OCI-M1 (cell line): ENCODE results near the gene CIRBP.
A peak's percentile ranks its signal among the peaks of the same experiment; 100 is the strongest.

ENCODE experiments used
- DNase-seq: peaks from one replicate; lab custom pipeline; 2025; lab: John Stamatoyannopoulos, UW

Gene CIRBP

DNA sequence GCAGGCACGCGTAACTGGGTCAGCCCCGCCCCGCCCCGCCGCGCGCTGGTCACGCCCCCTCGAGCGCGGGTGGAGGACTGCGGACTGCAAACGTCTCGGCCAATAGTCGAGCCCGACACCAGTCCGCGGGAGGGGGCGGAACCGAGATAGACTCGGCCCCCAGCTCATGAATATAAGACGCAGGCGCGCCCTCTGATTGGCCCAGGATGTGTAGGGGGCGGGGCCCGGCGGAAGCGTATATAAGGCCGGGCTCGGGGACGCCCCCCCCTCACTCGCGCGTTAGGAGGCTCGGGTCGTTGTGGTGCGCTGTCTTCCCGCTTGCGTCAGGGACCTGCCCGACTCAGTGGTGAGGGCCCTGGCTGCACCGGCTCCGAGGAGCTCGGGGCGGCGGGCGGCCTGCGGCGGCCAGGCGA lies at the start of gene CIRBP:
TSS of gene CIRBP (plus strand) at position 268 of the 413 bp plus-strand sequence. CDS start 1,602 bp downstream, outside the sequence.
- peak; percentile 97 for DNase-seq

DNA sequence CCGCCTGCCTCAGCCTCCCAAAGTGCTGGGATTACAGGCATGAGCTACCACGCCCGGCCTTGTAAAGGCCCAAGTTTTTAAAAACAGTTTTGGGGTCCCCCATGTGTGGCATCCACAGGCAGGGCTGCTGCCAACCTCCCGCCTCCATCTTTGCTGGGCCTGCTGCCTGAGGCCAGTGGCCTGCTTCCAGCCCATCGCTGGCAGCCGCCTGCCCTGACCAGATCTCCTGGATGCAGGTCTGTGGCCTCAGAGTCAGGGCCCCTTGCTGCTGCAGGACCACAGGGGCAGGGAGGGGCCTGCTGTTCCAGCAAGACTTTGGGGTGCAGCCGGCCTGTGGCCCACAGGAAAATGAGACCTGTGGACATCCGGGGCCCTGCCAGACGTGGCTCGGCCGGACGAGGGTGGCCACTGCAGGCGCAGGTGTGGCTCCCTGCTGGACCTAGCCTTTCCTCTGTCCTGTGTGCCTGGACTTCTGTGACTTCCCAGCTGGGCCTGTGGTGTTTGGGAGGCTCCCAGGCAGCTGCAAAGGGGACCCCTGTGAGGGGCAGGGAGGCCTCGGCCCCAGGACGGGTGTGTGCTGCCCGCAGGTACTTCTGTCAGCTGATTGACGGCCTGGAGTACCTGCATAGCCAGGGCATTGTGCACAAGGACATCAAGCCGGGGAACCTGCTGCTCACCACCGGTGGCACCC lies 49.2 kb upstream of the CIRBP start:
- DNase-seq = no peak

GRCh38 chr19:1220477-1220930 lies 48.6 kb upstream of the CIRBP start:
- DNase-seq = no peak

DNA sequence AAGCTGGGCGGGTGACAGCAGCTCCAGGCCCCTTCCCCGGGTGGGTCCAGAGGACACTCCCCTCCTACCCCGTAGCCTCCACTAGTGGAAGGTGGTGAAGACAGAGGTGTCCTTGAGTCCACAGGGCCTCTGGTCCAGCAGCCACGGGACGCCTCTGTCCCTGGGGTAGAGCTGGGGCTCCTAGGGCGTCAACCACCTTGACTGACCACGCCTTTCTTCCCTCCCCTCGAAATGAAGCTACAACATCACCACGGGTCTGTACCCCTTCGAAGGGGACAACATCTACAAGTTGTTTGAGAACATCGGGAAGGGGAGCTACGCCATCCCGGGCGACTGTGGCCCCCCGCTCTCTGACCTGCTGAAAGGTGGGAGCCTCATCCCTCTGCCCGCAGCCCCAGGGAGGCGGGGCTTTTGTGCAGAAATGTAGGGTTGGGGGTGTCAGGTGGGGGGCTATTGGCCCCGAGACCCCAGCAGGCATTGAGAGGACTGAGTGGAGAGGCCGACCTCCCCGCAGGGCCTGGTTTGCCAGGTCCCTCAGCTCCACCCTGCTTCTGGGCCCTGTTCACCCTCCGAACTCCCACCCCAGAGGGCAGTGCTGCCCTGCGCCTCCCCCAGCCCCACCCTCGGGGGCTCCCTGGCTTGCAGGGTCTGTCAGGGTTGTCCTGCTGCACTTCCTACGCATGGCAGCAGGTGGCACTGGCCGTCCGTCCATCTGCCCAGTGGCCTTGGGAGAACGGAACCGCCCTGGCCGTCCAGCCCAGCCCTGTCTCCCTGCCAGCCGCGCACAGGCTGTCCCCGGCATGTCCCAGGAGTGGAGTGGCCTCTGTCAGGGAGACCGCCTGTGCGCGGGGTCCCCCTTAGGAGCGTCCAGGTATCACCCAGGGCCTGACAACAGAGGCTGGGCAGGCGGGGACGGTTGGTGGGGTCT lies 47.9 kb upstream of the CIRBP start:
- DNase-seq = no peak

- DNase-seq = no peak
Observed at GRCh38 chr19:1221904-1222255, 47.3 kb upstream of the CIRBP start.

- no peak for DNase-seq
Observed at GRCh38 chr19:1222394-1222793, 46.7 kb upstream of the CIRBP start.

- DNase-seq = peak; percentile 3
Observed at GRCh38 chr19:1223018-1223855, 45.9 kb upstream of the CIRBP start.

DNA sequence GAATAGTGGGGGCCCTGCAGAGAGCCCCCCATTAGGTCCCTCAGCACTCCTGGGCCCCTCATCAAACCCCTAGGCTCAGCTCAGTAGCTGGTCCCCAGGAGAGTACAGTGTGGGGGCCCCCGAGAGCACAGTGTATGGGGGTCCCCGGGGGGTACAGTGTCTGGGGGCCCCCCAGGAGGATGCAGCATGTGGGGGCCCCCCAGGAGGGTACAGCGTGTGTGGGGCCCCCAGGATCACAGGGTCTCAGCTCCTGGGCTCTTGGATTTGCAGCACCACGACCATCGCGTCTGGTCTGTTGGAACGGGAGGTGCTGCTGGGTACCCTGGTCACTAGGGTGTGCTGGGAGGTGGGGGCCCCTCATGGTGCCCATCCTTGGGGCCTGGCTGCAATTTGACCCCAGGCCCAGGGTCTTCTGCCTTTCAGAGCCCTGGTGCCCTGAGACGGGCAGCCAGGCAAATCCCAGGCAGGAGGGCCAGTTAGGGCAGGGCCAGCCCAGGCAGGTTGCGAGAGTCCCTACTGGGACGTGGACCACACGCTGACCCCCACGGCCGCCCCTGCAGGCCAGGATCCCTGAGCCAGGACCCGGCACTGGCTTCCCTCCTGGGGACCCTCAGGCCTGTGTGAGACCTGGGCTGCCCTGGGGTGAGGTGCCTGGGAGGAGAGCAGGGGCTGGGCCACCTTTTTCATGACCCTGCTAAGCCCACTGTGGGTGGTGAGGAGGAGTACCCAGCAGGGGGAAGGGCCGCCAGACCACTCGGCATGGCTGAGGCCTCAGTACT lies 44.9 kb upstream of the CIRBP start:
- DNase-seq = no peak

GRCh38 chr19:1224847-1225246 lies 44.3 kb upstream of the CIRBP start:
- DNase-seq = no peak

GRCh38 chr19:1225440-1226226 lies 43.5 kb upstream of the CIRBP start:
- DNase-seq = no peak

DNA sequence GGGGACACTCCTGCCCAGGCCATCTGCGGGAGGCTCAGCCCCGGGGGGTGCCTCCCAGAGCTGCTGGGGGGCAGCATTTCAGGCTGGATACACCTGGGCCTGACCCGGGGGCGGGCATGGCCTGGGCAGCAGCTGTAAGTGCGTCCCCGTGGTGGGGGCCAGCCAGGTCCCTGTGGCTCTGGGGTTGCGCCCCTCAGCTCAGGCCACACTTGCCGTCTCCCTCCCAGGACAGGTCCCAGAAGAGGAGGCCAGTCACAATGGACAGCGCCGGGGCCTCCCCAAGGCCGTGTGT lies 43.0 kb upstream of the CIRBP start:
- no peak for DNase-seq

GRCh38 chr19:1226522-1227303 lies 42.4 kb upstream of the CIRBP start:
- no peak for DNase-seq

GRCh38 chr19:1227304-1228054 lies 41.7 kb upstream of the CIRBP start:
- DNase-seq = no peak

DNA sequence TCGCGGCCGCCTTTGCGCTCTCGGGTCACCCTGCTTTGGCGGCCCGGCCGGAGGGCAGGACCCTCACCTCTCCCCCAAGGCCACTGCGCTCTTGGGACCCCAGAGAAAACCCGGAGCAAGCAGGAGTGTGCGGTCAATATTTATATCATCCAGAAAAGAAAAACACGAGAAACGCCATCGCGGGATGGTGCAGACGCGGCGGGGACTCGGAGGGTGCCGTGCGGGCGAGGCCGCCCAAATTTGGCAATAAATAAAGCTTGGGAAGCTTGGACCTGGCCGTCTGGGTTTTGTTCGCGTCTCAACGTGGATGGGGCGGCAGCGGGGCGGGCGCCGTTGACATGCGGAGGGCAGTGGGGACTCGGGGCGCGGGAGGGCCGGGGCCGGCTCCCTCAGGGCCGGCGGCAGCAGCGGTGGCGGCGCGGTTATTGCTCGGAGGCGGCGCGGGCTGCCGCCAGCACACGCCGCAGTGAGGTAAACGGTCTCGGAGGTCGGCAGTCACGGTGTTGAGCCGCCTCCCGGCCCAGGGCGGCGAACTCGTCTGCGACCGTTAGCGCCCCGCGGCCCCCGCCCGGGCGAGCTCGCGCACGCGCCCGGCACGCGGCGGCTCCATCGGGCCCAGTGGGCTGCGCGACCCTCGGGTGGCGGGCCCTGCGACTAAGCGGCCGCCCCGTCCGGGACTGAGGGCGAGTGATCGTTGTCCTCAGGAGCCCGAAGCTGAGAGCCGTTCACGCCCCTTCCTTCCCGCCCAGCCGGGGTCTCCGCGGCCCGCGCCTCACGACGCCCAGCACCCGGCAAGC lies 40.8 kb upstream of the CIRBP start:
- DNase-seq = no peak

GRCh38 chr19:1229056-1229923 lies 39.8 kb upstream of the CIRBP start:
- DNase-seq = no peak

DNA sequence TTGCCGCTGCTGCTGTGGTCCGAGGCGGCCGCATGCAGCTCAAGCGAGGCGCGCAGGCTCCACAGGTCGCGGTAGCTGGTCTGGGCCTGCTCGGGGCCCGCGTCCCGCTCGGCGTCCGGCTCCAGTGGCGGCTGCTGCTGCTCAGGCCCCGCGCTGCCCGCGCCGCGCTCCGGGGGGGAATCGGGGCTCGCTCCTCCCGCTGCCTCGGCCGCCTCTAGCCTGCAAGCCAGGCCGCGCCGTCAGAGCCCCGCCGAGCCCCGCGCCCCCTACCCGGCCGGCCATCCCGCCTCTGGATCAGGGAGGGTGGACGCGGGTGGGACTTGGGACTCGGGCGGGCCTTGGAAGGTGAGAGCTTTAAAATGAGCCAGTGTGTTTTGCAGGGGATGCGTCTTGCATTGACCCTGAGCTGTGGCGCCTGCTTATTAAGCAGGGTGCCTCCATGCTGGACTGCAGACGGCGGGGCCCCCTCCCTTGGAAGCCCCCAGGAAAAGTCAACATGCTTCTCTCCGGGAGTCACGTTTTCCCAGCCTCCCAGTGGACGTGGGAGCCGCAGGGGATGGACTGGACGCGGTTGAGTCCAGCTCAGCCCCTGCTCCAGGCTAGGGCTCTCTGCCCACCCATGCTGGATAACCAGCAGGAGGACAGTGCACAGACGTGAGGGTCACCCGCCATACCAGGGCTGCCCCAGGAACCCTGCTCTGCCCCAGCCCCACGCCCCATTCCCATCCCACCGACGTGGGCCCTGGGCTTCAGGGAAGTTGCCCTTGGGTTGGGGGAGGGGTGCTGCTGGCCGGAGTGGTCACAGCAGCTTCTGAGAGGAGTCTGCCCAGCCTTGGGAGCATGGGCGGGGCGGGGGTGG lies 39.0 kb upstream of the CIRBP start:
- DNase-seq = no peak
